Measurements from ENCODE around the gene MIB1.

DNA sequence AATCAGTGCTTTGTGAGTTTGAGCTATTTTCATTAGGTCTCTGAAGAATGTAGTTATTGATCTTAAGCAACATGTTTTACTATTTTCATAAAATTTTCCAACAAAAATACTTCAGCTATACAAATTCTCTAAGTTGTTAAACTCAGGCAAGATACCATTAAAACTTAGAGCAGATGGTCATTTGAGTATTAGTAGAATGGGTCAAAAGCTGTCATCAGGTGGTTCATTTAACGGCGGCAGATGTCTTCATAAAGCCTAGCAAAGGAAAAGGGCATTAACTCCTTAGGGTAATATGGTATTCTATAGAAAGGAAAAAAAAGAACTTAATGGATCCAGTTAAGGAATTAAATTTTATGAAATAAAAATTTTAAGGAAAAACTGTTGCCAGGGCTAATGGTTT lies 19.2 kb downstream of the MIB1 start:
- TF ChIP-seq, protein P1, sequence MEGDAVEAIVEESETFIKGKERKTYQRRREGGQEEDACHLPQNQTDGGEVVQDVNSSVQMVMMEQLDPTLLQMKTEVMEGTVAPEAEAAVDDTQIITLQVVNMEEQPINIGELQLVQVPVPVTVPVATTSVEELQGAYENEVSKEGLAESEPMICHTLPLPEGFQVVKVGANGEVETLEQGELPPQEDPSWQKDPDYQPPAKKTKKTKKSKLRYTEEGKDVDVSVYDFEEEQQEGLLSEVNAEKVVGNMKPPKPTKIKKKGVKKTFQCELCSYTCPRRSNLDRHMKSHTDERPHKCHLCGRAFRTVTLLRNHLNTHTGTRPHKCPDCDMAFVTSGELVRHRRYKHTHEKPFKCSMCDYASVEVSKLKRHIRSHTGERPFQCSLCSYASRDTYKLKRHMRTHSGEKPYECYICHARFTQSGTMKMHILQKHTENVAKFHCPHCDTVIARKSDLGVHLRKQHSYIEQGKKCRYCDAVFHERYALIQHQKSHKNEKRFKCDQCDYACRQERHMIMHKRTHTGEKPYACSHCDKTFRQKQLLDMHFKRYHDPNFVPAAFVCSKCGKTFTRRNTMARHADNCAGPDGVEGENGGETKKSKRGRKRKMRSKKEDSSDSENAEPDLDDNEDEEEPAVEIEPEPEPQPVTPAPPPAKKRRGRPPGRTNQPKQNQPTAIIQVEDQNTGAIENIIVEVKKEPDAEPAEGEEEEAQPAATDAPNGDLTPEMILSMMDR (conservative IDR thresholded peaks at IDR 0.05 in 1 of 2, IDR thresholded peaks at IDR 0.05 in 1 of 2; ENCODE audit: low read depth in 1 of 2, low read length in 2 of 2), result no peak
- TF ChIP-seq EZH2 (IDR thresholded peaks at IDR 0.05; ENCODE audit: low read length, missing control alignments), result no peak

Data from fibroblast of lung (primary cell).